ENCODE data around the gene LRRC59. TPM values are rescaled to one million over a fixed set of nuclear protein-coding genes. Genes with fewer than 3 reads are reported as not detected.

Gene LRRC59
- total and polyA plus RNA-seq, 2 experiments from 2014 or later: 105 to 121 TPM

- WGBS (ENCODE audit: low lambda C conversion rate, missing lambda C conversion rate): 96% methylated on average over 4 of the region's 4 CpGs
- TF ChIP-seq, protein P1, sequence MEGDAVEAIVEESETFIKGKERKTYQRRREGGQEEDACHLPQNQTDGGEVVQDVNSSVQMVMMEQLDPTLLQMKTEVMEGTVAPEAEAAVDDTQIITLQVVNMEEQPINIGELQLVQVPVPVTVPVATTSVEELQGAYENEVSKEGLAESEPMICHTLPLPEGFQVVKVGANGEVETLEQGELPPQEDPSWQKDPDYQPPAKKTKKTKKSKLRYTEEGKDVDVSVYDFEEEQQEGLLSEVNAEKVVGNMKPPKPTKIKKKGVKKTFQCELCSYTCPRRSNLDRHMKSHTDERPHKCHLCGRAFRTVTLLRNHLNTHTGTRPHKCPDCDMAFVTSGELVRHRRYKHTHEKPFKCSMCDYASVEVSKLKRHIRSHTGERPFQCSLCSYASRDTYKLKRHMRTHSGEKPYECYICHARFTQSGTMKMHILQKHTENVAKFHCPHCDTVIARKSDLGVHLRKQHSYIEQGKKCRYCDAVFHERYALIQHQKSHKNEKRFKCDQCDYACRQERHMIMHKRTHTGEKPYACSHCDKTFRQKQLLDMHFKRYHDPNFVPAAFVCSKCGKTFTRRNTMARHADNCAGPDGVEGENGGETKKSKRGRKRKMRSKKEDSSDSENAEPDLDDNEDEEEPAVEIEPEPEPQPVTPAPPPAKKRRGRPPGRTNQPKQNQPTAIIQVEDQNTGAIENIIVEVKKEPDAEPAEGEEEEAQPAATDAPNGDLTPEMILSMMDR (IDR thresholded peaks at IDR 0.05; ENCODE audit: poor library complexity): no peak
- TF ChIP-seq EZH2phosphoT487 (IDR thresholded peaks at IDR 0.05; ENCODE audit: low read depth, severe bottlenecking, unreplicated experiment) (no peak), EZH2 (IDR thresholded peaks at IDR 0.05; ENCODE audit: borderline replicate concordance) (no peak)
- peaks cover 30% of the 10 kb centered on the region for H3K4me1 ChIP-seq (ENCODE audit: insufficient read depth)
- no peak overlapping the region for H3K4me3 ChIP-seq
- no peak overlapping the region for H2AFZ ChIP-seq
- no peak overlapping the region for H3K4me2 ChIP-seq
- H4K20me1 ChIP-seq (ENCODE audit: insufficient read depth, poor library complexity, severe bottlenecking): no peaks in the 10 kb centered on the region
- no peaks in the 10 kb centered on the region for H3K36me3 ChIP-seq (replicated peaks; ENCODE audit: insufficient read depth, low read depth)
- no peaks in the 10 kb centered on the region for H3K9me2 ChIP-seq (replicated peaks; ENCODE audit: insufficient read depth)
- no peaks in the 10 kb centered on the region for H3K9me3 ChIP-seq (ENCODE audit: low read depth)
- H3K27ac ChIP-seq: no peak overlapping the region
- no peak for DNase-seq (ENCODE audit: low spot score)
- H3K27me3 ChIP-seq: no peaks in the 10 kb centered on the region
- peaks cover 43% of the 10 kb centered on the region for H3K79me2 ChIP-seq
Measured at GRCh38 chr17:50439008-50439407, 41.7 kb upstream of the LRRC59 start.

DNA sequence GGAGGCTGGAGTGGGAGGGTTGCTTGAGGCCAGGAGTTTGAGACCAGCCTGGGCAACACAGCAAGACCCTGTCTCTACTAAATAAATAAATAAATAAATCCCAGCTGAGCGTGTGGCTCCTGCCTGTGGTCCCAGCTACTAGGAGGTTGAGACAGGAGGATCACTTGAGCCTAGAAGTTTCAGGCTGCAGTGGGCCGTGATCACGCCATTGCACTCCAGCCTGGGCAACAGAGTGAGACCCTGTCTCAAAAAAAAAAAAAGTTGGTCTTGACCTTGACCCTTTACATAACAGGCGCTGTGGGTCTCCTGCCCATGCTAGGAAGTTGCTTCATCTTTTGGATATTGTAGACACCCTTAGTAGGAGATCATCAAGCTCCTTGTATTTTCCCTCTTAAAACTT, 40.1 kb upstream of the LRRC59 start:
- H3K27me3 ChIP-seq: no peaks in the 10 kb centered on the region
- 98% methylated on average over 4 of the region's 4 CpGs for WGBS (ENCODE audit: low lambda C conversion rate, missing lambda C conversion rate)

DNA sequence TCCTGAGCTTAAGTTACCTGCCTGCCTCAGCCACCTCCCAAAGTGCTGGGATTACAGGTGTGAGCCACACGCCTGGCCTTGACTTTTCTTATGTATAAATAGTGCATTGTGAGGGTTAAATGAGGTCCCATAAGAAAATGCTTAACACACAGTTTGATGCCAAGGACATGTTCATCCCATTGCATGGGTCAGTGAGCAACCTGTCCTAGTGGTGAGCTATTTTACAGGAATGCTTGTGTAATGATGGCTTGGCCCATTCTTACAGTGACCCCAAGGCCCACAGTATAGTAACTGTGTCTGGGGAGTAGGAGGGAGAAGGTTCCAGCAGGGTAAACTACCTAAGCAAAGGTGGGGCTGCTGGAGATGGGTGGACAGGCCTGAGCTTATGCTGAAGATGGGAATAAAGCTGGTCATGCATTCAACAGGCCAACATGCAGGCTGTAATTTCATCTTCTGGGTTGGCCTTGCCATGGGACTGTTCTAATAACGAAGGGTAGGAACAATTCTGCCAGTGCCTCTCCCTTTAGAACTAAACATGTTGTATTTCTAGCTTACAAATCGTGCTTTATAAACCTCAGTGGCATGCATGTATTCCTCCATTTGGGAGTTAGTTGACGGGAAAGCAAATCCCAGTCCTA, 34.9 kb upstream of the LRRC59 start:
- peaks cover 28% of the 10 kb centered on the region for H3K4me1 ChIP-seq (ENCODE audit: insufficient read depth)
- WGBS (ENCODE audit: low lambda C conversion rate, missing lambda C conversion rate): 73% methylated on average over 4 of the region's 4 CpGs
- DNase-seq (ENCODE audit: low spot score): no peak
- H3K9me3 ChIP-seq (ENCODE audit: low read depth): no peaks in the 10 kb centered on the region
- TF ChIP-seq EZH2 (IDR thresholded peaks at IDR 0.05; ENCODE audit: borderline replicate concordance): no peak
- TF ChIP-seq, protein P1 (IDR thresholded peaks at IDR 0.05; ENCODE audit: poor library complexity): no peak
- no peak for TF ChIP-seq EZH2phosphoT487 (IDR thresholded peaks at IDR 0.05; ENCODE audit: low read depth, severe bottlenecking, unreplicated experiment)
- H3K9me2 ChIP-seq (replicated peaks; ENCODE audit: insufficient read depth): no peaks in the 10 kb centered on the region
- no peak overlapping the region for H3K27ac ChIP-seq
- no peaks in the 10 kb centered on the region for H4K20me1 ChIP-seq (ENCODE audit: insufficient read depth, poor library complexity, severe bottlenecking)
- no peak overlapping the region for H2AFZ ChIP-seq
- no peaks in the 10 kb centered on the region for H3K36me3 ChIP-seq (replicated peaks; ENCODE audit: insufficient read depth, low read depth)
- no peaks in the 10 kb centered on the region for H3K27me3 ChIP-seq
- peaks cover 46% of the 10 kb centered on the region for H3K79me2 ChIP-seq
- H3K4me3 ChIP-seq: no peak overlapping the region
- no peak overlapping the region for H3K4me2 ChIP-seq

More for the DNA sequence above, 40.1 kb upstream of the LRRC59 start:
- no peaks in the 10 kb centered on the region for H3K9me3 ChIP-seq (ENCODE audit: low read depth)
- H3K36me3 ChIP-seq (replicated peaks; ENCODE audit: insufficient read depth, low read depth): no peaks in the 10 kb centered on the region
- no peak for DNase-seq (ENCODE audit: low spot score)
- no peak overlapping the region for H2AFZ ChIP-seq
- no peak overlapping the region for H3K27ac ChIP-seq
- H3K79me2 ChIP-seq: peaks cover 42% of the 10 kb centered on the region
- H4K20me1 ChIP-seq (ENCODE audit: insufficient read depth, poor library complexity, severe bottlenecking): no peaks in the 10 kb centered on the region
- TF ChIP-seq EZH2phosphoT487 (IDR thresholded peaks at IDR 0.05; ENCODE audit: low read depth, severe bottlenecking, unreplicated experiment): no peak
- TF ChIP-seq EZH2 (IDR thresholded peaks at IDR 0.05; ENCODE audit: borderline replicate concordance): no peak
- TF ChIP-seq, protein P1 (IDR thresholded peaks at IDR 0.05; ENCODE audit: poor library complexity): no peak
- no peak overlapping the region for H3K4me3 ChIP-seq
- H3K9me2 ChIP-seq (replicated peaks; ENCODE audit: insufficient read depth): no peaks in the 10 kb centered on the region
- H3K4me1 ChIP-seq (ENCODE audit: insufficient read depth): peaks cover 14% of the 10 kb centered on the region
- no peak overlapping the region for H3K4me2 ChIP-seq
